Right ventricle myocardium inferior (tissue), 1 donor: ENCODE measurements around the gene CFAP141. TPM values are rescaled to one million over a fixed set of nuclear protein-coding genes. Genes with fewer than 3 reads are reported as not detected.

Experiments used
- microRNA-seq: library from miRNA; unstranded; fragments of <30 nt; microRNA quantifications from one replicate; pipeline ENCODE4 v1.2.0, GENCODE V29; 2020
- total RNA-seq: library from RNA; stranded (reverse); fragmentation: NEBNext Ultra II Directional; extraction: Animal tissue kit (Norgen Biotek cat#: 25700); gene quantifications from one replicate; pipeline ENCODE4 v1.2.1, GENCODE V29; 2021
- donor health status: DM: no; HTN: yes; CAD: no; lungs with severe emphysema.

The CFAP141 gene
- total RNA-seq, 1 donor from 2014 or later = not detected

Small RNA genes lying within 50 kb of the gene (microRNA-seq; reads per million reads assigned to microRNA genes)
- 2.5 reads per million for gene MIR190B

Other genes starting within 250 kb of the CFAP141 start
- gene CRTC2, start 247.7 kb downstream of the CFAP141 start, total RNA-seq = 19.3 TPM
- 48.9 TPM for gene SLC39A1, start 242.8 kb downstream of the CFAP141 start, total RNA-seq
- 4.9 TPM for gene CREB3L4, start 238.4 kb downstream of the CFAP141 start, total RNA-seq
- 76.8 TPM for gene JTB, start 228.7 kb downstream of the CFAP141 start, total RNA-seq
- gene RAB13, start 220.0 kb downstream of the CFAP141 start, total RNA-seq = 61.4 TPM
- 984 TPM for gene RPS27, start 215.6 kb downstream of the CFAP141 start, total RNA-seq
- 0.30 TPM for gene NUP210L, start 51.3 kb downstream of the CFAP141 start, total RNA-seq
- 102 TPM for gene TPM3, start 14.2 kb downstream of the CFAP141 start, total RNA-seq
- gene UBAP2L, start 14.6 kb upstream of the CFAP141 start, total RNA-seq = 90.2 TPM
- 184 TPM for gene HAX1, start 66.3 kb upstream of the CFAP141 start, total RNA-seq
- not detected for gene AQP10, start 114.8 kb upstream of the CFAP141 start, total RNA-seq
- 12.8 TPM for gene ATP8B2, start 119.2 kb upstream of the CFAP141 start, total RNA-seq
- 13.1 TPM for gene IL6R, start 199.0 kb upstream of the CFAP141 start, total RNA-seq